A172 (cell line): ENCODE results near the gene LYZL4. TPM values are rescaled to one million over a fixed set of nuclear protein-coding genes. Genes with fewer than 3 reads are reported as not detected.
A peak's percentile ranks its signal among the peaks of the same experiment; 100 is the strongest.

Experiments used
- DNase-seq: peaks from one replicate; pipeline ENCODE4 v3.0.0-alpha.2; 2015; ENCODE audit warnings: low spot score
- total RNA-seq: library from RNA; depleted of rRNA; stranded (reverse); fragments of >200 nt; shearing (Covaris generic); gene quantifications from 2 replicates; pipeline ENCODE4 v1.2.3, GENCODE V29; 2014

LYZL4 gene
- total RNA-seq, 1 experiment from 2014 or later: not detected

DNA sequence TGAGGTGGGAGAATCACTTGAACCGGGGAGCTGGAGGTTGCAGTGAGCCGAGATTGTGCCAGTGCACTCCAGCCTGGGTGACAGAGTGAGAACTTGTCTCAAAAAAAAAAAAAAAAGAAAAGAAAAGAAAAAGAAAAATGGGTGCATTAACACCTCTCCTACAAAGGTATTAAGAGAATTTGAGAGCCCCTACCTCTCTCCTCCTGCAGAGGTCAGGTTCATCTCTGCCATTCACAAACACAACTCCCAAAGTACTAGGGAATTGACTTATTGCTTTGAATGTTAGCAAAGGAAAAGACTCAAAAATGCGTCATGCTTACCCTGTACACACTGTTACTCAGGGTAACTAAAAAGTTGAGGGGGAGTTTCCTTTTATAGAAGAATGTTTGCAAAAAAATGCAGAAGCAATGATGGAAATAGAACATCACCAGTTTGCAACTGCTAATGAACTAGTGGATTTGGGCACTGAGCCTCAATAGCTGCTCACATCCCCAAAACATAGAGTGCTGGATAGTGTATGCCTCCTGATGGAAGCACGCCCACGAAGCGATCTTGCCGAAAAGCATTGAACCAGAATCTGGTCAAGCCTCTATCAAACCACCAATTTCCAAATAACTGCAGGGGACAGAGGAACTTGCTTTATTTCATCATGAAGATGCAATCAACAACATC is 15.5 kb upstream of the LYZL4 start:
- DNase-seq: no peak

DNA sequence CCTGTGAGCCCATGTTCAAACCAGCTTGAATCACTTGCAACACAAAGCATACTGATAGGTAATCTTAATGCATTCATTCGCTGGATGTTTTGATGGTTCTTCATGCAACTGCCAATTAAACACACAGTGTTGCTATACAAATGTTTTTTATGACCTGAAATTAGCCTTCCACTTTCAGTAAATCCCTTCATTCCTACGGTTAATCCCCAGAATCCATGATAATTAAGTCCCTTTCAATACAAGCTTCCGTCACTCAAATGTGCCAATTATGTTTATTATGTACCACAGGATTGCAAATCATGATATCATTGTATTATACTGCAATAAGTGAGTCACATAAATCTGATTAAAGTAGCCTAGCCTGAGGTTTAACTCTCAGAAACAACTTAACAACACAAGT is 14.5 kb upstream of the LYZL4 start:
- no peak for DNase-seq

DNA sequence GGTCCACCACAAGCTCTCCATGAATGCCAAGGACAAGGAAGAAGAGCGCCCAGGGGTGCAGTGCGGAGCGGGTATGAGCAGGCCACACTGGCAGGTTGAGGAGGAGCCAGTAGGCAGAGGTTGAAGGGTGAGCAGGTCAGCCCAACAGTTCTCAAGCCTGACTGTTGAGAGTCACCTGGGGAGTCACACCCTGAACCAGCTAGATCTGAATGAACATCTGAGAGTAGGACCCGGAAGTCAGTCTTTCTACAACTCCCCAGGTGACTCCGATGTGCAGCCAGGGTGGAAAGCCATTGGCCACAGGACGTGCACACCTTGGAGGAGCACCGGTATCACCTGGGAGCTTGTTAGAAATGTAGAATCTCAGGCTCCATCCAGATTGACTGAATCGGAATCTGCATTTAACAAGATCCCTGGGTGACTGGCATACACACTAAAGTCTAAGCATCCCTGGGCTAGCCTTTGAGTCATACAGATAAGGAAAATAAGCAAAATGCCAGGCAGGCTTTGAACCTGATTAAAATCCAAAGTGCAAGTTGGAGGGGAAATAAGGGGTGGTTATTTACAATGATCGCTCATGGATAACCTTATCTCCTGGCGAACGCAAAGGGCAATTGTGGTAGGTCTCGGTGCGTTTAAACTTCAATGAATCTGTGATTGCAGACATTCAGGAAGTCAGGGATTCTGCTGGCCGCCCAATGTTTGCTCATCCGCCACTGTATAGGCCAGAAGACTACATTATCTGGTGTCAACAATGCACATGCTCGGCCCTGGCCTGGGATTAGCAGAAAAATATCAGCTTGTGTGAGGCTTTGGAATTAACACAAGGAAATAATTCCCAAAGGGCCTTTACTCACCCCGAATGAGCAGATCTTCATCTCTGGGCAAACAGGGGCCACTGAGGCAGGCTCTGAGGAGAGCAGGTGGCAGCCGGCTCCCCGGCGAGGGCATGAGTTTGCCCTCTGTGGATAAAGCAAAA is 11.7 kb upstream of the LYZL4 start:
- DNase-seq: no peak

DNA sequence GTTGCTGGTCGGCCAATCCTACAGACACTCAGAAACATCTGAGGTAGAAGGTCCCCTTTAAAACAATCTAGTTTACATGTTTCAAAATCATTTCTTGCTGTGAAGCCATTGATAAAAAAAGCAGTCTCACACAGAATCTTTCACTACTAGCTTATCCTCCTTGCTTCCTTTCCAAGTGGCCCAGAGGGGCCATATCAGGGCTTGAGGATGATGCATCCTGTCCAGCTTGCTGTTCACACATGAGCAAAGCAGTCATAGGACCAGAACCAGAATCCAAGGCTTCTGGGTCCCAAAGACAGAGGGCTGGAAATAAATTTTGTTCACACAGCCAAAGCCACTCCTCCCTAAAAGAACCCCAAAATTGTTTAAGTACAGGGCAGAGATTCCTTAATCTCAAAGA is 9.2 kb upstream of the LYZL4 start:
- DNase-seq: no peak

DNA sequence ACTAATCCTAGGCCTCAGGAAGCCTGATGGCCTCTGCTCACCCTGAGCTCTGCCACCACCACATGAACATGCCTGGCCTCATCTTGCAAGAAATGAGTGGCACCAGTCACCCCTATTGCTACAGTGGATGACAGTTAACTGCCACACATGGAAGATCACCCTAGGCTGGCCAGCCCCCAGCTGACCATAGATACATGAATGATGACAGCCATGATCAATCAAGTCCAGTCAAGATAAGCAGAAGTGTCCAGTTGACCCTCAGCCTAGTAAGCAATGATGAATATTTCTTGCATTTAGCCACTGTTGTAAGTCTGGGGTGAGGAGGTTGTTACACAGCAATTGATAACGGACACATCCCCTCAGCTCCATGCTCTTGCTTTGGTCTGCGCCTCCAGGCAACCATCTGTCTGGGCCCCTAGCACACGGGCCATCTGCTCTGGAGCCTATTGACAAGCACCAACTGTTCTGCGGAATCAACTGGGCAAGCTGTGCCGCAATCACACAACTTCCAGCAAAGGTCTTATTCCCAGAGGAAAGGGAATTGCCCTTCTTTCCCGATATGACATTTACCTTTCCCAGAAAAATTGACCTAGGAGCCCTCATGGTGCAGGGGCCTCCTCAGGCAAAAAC is 2.2 kb upstream of the LYZL4 start:
- no peak for DNase-seq

DNA sequence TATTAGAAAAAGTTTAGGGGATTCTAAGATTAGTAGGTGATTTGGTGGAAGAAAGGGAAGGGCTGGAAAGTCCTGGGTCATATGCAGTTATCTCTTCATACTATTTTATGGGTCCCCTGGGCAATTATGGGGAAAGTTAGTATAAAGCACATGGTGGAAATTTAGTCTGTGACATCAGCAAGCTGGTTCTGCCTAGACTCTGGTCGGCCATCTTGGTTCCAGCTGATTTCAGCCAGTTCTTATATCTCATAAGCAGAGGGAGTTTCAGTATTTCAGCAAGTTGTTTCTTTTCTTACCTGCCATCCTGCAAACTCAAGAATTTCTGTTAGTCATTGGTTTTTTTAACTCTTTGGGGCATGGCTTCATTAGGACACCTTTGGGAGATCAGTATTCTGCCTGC is 1.0 kb upstream of the LYZL4 start:
- no peak for DNase-seq

DNA sequence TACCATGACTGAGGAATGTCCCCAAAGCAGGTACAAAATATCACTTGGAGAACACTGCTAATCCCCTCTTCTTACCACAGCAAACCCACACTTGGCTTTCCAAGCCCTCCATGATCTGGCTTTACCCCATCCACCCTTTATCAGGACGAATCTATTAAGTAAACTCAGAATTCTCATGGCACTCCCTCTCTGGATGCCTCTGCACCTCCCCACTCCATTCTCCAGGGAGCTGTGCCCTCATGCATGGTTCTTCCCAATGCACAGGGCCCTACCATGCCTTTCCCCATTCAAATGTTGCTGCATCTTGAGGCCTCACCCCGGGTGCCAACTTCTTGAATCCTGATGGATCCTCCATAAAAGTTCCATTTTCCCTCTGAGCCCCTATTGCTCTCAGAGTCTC is 2.3 kb downstream of the LYZL4 start:
- DNase-seq: no peak

DNA sequence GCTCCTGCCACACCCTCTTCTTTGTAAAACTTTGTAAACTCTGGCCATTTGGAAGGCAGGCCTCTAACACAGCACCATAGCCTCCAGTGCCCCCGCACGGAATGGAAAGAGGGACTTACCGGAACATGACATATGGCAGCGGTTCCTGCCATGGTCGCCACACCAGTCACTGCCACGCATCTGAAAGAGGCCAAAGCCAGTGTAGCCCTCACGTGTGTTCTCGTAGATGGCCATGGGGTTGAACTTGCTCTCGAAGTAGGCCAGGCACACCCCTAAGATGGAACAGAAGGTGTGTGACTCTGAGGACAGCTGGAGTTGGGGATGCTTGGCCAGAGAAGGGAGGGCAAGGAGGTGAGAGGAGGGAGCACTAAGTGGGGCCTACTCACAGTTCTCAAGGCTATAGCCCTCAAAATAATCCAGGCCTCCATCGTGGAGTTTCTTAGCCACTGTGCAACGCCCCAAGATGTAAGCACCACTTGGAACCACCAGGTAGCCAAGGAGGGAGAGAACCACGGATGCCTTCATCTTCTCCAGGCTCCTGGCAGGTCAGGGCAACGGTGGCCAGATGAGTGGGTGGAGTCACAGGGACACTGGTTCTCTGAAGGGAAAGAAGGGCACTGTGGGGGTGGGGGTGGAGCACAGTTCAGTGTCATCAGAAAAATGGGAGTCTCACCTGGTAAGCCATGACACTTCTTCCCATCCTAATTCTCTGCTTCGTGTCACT is 3.5 kb downstream of the LYZL4 start:
- DNase-seq: no peak

DNA sequence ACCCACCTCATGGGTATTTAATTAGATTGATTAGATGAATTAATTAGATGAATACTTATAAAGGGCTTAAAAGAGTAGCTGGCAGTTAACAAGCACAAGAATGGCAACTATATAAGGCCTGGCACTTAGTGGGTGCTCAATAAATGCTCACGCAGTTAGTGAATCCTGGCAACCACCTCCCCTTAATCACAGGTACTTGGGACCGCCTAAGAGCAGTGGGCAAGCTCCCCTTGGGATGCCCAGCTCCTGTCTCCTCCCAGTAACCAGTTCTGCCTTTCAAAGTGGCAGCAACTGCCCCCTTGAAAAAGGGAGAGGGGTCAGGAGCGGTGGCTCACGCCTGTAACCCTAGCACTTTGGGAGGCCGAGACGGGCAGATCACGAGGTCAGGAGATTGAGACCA is 4.6 kb downstream of the LYZL4 start:
- DNase-seq: no peak

DNA sequence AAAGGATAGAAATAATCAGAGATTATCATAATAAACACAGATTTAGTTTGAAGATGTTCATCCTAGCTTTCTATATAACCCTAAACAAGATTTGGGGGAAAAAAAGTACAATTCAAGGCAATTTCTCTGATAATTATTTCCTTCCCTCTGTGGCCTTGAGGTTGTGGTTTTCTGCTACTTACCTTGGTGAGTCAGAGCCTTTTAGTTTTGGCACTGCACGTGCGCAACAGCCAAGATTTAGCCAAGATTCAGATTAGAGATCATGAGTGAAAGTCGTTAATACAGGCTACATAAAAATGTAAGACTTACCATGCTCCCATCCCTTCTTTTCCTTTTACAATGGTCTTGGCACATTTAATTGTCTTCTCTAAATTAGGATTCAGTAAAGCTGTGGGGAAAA is 6.7 kb downstream of the LYZL4 start:
- DNase-seq: no peak

DNA sequence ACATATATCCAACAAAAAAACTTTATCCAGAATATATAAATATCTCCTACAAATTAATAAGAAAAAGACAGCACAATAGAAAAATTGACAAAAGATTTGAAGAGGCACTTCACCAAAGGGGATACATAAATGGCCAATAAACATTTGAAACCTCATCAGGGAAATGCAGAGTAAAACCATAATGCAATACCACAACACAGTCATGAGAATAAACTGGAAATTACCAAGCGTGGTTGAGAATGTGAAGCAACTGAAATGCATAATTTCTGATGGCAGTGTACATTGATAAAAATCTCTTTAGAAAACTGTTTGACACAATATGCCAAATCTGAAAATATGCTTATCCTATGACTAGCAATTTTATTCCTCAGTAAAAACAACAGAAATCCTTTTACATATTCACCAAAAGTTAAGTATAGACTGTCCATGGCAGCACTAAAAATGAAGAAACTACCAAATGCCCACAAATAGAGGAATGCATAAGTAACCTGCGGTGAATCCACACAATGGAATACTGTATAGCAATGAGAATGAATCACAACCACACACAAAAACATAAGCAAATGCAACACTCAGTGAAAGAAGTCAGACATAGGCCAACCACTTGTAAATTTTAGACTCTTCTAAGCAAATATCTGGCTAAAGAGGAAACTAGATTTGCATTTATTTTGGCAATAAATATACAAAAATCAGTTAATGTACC is 7.9 kb downstream of the LYZL4 start:
- DNase-seq: no peak

DNA sequence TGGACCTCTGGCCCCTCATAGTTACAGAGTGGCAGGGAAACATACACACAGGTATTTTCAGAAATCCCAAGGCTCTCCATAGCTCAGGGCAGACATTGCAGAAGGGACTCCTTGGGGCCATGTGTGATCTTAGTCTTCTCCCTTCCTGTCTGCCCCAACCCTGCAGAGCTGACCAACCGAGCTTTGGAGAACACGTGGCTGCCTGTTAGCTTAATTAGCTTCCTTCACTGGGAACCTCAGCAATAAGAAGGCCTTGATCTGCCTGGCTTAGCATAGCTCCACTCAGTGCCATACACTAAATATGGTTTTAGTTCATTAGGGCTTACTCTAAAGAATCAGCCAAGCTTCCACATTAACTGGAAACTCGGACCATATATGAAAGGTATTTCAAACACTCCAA is 12.3 kb downstream of the LYZL4 start:
- DNase-seq: no peak

DNA sequence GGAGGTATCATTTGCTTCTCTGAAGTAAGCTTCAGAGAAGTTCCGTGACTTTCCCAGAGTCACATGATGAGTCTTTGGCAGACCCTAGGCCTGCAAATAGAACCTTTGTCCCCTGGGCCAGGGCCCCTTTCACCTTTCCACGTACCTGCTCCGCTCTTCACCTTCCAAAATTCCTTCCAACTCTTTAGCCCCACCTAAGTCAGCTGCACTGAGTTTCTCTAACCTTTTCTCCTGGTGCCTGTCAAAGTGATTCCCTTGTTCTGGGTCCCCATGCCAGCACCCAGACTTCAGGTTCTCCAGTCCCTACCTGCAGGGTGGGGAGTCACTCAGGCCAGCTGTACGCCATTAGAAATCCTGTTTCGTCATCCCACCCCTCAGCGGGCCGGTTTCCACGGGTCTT is 12.8 kb downstream of the LYZL4 start:
- no peak for DNase-seq

DNA sequence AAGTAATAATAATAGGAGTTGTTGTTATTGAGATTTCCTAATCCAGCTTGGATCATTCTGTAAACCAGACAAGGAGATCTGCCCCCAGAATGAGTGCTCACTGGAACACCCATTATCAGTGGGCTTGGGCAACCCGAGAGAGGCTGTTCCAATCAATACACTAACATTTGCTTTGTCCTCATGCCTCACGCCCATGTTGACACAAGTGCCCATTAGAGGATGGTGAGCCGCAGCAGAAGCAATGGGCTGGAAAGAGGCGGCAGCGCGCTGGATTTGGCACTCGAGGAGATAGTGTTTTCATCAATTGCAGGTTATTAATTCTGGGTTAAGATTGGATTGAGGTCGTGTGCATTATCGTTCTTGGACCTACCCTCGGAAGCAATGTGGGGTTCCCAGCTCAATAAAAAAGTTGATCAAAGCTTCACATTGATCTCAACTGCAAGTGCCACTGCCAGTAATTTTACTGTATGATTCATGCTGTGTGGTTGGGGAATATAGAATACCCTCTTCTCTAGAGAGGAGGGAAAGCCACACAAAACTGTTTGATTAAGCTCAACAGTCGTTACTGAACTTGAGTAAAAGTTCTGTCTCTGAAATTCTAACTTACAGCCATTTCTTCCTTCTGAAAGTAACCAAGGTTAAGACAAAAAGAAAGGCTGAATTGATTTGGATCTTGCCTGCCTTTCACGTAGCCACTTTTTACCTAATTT is 15.7 kb downstream of the LYZL4 start:
- DNase-seq: no peak

DNA sequence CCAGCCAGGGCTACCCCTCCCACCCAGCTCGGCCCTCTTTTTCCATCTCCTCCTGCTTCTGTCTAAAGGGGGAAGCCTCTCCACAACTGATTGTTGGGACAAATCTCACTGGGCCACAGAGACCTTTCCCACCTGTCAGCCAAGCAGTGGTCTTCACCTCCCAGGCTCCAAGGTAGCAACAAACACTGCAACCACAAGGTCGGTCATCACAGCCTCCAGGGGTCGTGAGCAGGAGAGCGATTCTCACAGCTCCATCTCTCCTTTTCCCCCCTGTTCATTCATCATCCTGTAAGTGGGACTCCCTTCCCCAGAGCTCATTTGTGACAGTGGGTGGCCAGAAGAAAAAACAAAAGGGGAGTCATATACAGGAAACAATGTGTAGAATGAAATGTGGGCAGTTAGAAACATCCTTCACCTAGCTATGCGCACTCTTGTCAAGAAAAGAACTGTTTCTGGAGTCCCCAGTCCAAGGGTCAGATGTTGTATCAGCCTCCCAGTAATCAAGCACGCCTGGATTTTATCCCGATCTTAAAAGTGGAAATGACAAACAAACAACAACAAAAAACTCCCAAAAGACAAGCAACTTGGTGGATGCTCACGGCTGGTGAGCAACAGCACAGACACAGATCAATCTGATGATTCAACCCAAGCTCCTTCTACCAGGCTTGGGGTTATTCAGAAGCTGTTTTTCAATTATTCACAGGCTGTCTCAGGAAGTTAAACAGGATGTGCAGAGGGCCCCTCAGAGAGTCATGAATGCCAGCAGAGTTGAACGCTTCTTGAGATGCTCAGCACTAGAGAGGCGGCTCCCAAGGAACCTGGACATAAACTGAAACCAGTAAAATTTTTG is 22.4 kb downstream of the LYZL4 start:
- DNase-seq: no peak

DNA sequence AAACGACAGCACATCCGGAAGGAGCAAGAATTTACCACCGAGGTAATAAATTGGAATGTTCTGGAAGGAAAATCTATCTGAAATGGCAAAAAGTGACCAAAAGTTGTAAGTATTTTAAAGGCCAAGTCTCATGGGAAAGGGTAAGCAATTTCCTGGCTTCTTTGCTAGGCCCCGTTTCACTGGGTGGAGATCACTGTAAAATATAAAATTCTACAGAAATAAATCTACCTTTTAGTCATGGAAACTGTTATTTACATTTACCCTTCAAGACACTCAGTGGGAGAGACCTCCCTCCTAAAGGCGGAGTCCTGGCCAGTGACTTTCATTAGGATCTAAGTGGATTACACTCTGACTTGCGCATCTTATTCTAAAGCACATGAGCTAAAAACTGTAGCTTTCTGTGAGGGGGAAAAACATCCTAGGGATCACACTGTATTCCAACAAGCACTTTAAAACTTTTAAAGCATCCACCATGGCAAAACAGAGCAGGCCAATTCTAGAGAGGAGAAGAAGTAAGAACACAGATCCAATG is 28.8 kb downstream of the LYZL4 start:
- DNase-seq: no peak

DNA sequence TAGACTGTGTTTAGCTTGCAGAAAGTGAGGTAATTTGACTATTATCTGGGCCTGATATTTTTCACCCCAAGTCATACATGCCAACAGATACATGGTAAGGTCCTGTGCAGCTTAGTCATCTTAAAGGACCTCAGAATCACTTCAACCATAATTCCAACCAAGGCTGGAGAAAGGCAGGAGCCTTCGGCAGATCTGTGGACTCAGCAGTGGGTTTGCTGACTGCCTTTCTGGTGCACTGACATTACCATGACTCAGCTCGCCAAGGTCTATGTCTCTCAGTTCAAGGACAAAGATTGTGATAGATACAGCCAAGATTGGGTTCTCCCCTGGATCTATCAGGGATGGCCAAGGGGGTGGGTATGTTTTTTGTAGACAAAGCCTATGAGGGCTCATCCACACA is 32.7 kb downstream of the LYZL4 start:
- no peak for DNase-seq

DNA sequence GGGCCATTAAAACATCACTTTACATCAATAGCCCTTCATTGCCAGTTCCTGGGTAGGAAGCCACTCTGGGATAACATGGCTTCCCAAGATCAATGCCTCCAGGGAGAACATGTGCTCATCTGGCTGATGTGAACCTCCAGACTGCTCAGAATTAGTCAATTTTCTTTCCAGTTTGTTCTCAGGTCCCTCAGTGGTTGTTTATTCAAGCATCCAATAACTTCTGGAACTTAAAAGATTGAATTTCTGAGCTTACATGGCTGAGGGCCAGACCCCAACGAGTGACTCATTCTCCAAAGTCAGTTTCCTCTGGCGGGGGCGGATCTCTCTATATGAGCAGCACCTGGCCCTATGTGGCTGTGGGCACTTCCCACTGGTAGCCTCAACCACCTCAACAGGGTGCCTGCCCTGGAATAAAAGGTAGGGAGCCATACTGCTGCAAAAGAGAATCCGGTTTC is 34.0 kb downstream of the LYZL4 start:
- peak; percentile 69 for DNase-seq

DNA sequence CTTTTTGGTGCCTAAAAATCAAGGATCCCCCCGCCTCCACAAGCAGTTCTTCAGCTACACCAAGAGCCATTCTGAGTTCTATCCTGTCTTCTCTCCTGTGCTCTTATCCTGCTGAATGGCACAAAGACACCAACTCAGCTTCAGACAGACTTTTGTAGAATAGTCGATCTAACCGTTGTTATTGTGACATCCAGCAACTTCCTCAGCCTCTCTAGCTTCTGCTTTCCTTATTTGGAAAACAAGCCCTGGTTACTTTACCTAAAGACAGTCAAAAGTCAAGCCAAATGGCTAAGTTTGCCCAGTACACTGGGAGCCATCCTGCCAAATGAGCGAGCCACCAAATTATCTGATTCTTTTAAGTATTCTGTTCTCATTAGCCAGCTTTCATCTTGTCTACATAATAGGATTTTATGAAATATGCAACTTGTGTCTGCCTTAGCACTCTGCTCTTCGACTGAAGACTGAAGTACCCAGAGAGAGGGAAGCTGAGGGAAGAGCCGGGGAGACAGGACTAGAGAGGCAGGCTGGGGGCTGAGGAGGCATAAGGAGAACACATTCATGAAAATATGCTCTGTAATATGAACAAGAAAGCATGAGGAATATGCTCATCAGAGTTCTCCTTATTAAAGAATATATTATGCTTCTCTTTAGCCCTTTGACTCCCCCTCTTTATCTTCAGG is 35.1 kb downstream of the LYZL4 start:
- DNase-seq: no peak
